HG02798 (cell line): ENCODE data around the gene GNAI1.

Source experiments
- ATAC-seq: cut with Tn5 transposase; IDR thresholded peaks from one replicate; pipeline ENCODE4 v1.9.1; 2021; ENCODE audit warnings: mild to moderate bottlenecking; ENCODE audit not compliant: unreplicated experiment, poor library complexity

GNAI1 gene

DNA sequence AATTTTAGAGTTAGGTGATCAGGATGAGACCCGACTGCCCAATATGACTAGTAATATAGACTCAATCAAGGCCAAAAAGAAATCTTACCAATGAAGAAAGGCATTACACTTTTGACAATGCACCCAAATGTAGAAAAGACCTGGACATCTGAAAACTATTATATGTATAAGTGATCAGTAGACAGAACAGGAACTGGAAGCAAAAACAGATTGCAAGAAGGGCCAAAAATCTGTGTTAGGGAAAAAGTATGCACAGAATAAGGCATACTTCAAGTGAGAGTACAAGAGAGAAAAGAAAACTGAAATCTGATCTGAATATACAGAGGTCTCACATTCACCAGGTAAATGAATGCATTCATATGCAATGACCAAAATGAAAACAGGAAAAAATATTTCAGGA lies 107.0 kb downstream of the GNAI1 start:
- ATAC-seq = no peak

- ATAC-seq = no peak
These were observed 108.8 kb downstream of the GNAI1 start for GRCh38 chr7:80243425-80243824.

DNA sequence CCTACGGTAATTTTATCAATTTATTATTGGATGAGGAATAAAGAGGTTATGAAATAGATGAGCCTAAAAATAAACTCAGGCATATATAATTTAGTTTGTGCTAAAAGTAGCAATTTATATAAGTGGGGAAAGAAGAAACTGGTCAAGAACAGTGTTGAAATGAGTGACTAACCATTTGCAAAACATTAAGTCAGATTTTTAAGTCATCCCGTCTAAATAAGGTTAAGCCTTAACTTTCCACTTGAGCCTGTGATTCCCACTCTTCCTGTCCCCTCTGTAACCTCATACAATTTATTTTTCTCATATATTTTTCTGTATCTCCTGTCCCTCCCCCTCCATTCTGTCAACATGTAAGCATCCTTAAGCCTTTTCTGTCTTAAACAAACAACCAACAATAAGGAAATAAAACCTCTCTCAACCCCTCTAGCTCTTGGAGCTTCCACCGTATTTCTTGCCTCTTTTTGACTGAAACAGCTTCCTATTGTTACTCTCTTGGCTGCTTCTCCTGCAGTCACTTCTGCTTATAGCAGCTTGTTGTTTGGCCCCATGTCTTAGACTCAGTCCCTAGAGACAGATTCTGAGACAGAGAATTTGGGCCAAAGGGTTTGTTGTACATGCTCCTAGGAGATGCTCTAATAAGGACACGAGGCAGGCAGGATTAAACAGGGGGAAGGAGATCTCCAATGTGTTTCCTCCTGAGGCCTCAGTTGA lies 109.7 kb downstream of the GNAI1 start:
- ATAC-seq = no peak

DNA sequence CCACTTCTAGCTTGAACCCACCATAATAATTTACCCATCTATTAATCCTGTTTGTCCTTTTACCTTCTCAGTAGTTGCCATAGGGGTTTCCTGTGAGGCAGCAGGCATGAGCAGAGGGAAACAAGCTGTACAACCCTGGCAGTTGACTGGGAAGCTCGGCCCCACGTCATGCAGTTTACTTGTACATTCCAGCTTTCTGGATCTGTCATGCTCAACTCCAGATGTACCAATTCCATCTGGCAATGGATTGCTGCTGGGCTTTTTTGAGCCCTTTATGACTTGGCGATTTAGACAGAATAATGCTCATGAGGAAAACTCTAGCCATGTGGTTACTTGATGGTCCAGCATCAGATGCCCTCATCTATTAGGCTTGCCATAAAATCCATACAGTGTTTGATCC lies 112.5 kb downstream of the GNAI1 start:
- ATAC-seq = no peak

DNA sequence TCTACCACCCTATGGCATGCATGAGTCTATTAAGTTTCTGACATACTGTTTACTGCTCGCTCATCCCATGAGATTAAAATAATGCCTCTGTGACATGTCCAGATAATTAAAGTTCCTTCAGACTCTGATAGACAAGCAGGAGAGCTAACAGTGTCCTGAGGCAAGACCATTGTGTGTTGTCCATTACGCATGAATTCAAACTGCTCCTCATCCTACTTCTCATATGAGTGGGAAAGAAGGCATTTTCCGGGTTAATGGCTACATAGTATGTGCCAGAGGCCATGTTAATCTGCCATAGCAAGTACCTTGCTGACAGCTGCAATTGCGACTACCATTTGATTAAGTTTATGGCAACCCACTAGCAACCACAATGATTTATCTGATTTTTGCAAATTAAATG lies 113.3 kb downstream of the GNAI1 start:
- no peak for ATAC-seq

- no peak for ATAC-seq
These were observed 114.6 kb downstream of the GNAI1 start for GRCh38 chr7:80249184-80249583.

- ATAC-seq = no peak
These were observed 115.1 kb downstream of the GNAI1 start for GRCh38 chr7:80249619-80250295.

DNA sequence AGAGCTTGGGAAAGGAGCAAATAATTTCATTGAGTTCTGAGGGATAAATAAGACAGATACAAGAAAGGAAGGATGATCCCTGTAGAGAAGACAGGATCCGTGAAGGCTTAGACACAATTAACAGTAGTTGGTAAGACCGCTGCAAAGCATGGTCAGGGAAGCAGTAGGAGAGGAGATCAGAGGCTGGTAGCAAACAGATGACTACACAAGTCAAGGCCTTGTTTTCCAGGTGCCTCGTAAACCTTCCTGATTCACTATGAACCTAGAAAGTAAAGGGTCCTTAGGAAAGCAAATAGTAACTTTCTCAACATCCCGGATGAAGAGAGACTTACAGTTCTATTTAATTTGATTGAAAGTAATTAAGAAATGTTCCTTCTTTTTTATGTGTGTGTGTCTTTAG lies 118.6 kb downstream of the GNAI1 start:
- no peak for ATAC-seq

- no peak for ATAC-seq
These were observed 119.0 kb downstream of the GNAI1 start for GRCh38 chr7:80253653-80254052.

- no peak for ATAC-seq
These were observed 121.0 kb downstream of the GNAI1 start for GRCh38 chr7:80255656-80256055.

DNA sequence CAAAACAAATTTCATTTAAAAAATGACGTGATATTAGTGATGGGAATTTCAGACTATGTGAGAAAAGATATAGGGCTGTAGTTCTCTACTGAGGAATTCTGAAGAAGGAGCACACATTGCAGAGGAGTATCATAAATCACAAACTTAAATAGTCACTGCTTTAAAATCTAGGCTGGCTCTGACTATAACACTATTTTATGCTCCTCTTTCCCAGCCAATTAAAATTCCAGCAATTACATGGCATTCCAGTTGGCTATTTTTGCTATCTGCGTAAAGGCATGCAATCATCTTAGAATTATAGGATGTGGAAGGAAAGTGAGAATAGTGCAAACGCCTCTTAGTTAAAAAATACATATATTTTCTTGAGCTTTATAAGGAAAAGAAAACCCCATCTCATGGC lies 123.1 kb downstream of the GNAI1 start:
- no peak for ATAC-seq

GRCh38 chr7:80260606-80261005 lies 126.0 kb downstream of the GNAI1 start:
- ATAC-seq = no peak

DNA sequence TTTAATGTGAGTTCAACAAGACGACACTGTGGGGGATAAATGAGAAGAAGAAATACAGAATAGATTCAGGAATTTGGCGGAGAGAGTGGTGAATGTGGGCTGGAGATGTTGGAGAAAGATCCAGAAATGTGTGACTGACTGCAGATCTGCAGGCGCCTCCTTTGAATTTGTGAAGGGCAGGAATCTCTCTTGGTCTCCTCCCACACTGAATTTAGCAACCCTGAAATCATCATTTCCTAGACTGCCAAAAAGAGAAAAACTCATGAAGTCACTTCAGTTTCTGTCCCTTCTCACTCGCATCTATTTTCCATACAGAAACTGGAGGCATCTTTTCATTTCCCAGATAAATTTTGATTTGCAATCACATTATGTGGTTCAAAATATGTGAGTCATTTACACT lies 128.7 kb downstream of the GNAI1 start:
- ATAC-seq = no peak

GRCh38 chr7:80263821-80264220 lies 129.2 kb downstream of the GNAI1 start:
- ATAC-seq = no peak

- no peak for ATAC-seq
These were observed 130.3 kb downstream of the GNAI1 start for GRCh38 chr7:80264769-80265495.

GRCh38 chr7:80272560-80273239 lies 138.1 kb downstream of the GNAI1 start:
- no peak for ATAC-seq

DNA sequence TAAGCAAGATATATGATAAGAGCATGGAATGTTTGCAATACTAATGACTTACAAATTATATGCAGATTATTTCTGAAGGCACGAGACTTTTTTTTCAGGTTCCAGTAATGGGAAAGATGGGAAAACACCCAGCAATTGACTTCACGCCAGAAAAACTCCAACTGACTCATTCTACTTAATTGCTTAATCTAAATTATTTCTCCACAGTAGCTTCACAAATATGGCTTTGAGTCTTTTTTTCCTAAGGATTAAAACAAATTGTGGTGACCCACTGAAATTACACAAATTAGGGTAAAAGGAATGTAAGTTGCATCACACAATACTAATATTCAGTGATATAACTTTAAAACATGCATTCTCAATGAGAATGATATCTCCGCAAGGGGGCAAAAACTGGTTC lies 138.7 kb downstream of the GNAI1 start:
- no peak for ATAC-seq

GRCh38 chr7:80275192-80275605 lies 140.6 kb downstream of the GNAI1 start:
- ATAC-seq = no peak
